GM12891 (cell line): ENCODE data around the gene BANK1.

Experiments used
- DNase-seq: peaks from one replicate; pipeline ENCODE4 v3.0.0; 2011; ENCODE audit warnings: low spot score; ENCODE audit not compliant: insufficient read length
- FAIRE-seq: peaks from 2 replicates; lab custom pipeline; 2011; peaks lifted over from hg19 to GRCh38; lab: Jason Lieb, UNC
- PAX5 ChIP-seq: IDR thresholded peaks from 2 replicates; pipeline ENCODE4 v1.6.1; 2011; ENCODE audit warnings: low read length, moderate library complexity, mild to moderate bottlenecking; ENCODE audit not compliant: insufficient read depth, severe bottlenecking
- POLR2A ChIP-seq: IDR thresholded peaks from 2 replicates; pipeline ENCODE4 v1.6.1; 2011; ENCODE audit warnings: low read depth, low read length, control low read depth
- POLR2AphosphoS5 ChIP-seq: IDR thresholded peaks from 2 replicates; pipeline ENCODE4 v1.6.1; 2011; ENCODE audit warnings: low read depth, low read length, control low read depth
- POU2F2 ChIP-seq: IDR thresholded peaks from 2 replicates; pipeline ENCODE4 v1.6.1; 2011; ENCODE audit warnings: low read depth, mild to moderate bottlenecking, control low read depth, low read length, moderate library complexity
- SPI1 ChIP-seq: IDR thresholded peaks from 2 replicates; pipeline ENCODE4 v1.6.1; 2011; ENCODE audit warnings: low read depth, low read length, control low read depth
- TAF1 ChIP-seq: IDR thresholded peaks from 2 replicates; pipeline ENCODE4 v1.6.1; 2011; ENCODE audit warnings: low read depth, low read length, control low read depth

Gene BANK1

GRCh38 chr4:102036619-102037376, 246.3 kb downstream of the BANK1 start:
- TF ChIP-seq PAX5 (no peak), POU2F2 (no peak), SPI1 (no peak), POLR2A (no peak), POLR2AphosphoS5 (no peak), TAF1 (no peak)
- DNase-seq (no peak), FAIRE-seq (peak; percentile 13)

GRCh38 chr4:102037566-102037965, 247.0 kb downstream of the BANK1 start:
- TF ChIP-seq PAX5 (no peak), POLR2A (no peak), POU2F2 (no peak), SPI1 (no peak), POLR2AphosphoS5 (no peak), TAF1 (no peak)
- FAIRE-seq: peak; percentile 75
- DNase-seq: no peak

- no peak for FAIRE-seq
- TF ChIP-seq SPI1 (no peak), PAX5 (no peak), POU2F2 (no peak), POLR2AphosphoS5 (no peak), TAF1 (no peak), POLR2A (no peak)
Measured at GRCh38 chr4:102042871-102043802, 252.6 kb downstream of the BANK1 start.

GRCh38 chr4:102047616-102048015, 257.1 kb downstream of the BANK1 start:
- no peak for TF ChIP-seq TAF1
- FAIRE-seq (no peak), DNase-seq (no peak)

More at GRCh38 chr4:102042871-102043802, 252.6 kb downstream of the BANK1 start:
- no peak for DNase-seq

- TF ChIP-seq POU2F2: no peak
- TF ChIP-seq POLR2AphosphoS5: no peak
- TF ChIP-seq POLR2A: no peak
- TF ChIP-seq PAX5: no peak
- no peak for TF ChIP-seq SPI1
- no peak for TF ChIP-seq TAF1
- FAIRE-seq: no peak
- DNase-seq: no peak
Measured at GRCh38 chr4:102055805-102056204, 265.3 kb downstream of the BANK1 start.

GRCh38 chr4:102057122-102057521, 266.6 kb downstream of the BANK1 start:
- DNase-seq (no peak), FAIRE-seq (no peak)
- no peak for TF ChIP-seq POLR2AphosphoS5
- no peak for TF ChIP-seq PAX5
- no peak for TF ChIP-seq POU2F2
- no peak for TF ChIP-seq SPI1
- TF ChIP-seq POLR2A: no peak

- DNase-seq: no peak
- TF ChIP-seq POLR2A: no peak
- TF ChIP-seq POLR2AphosphoS5: no peak
- TF ChIP-seq PAX5: no peak
- no peak for TF ChIP-seq POU2F2
- no peak for TF ChIP-seq TAF1
- TF ChIP-seq SPI1: no peak
- FAIRE-seq: peak; percentile 33
Measured at GRCh38 chr4:102061133-102061532, 270.6 kb downstream of the BANK1 start.

GRCh38 chr4:102064747-102065442, 274.4 kb downstream of the BANK1 start:
- DNase-seq (no peak), FAIRE-seq (no peak)
- TF ChIP-seq PAX5 (no peak), POLR2AphosphoS5 (no peak), TAF1 (no peak), POU2F2 (no peak), POLR2A (no peak), SPI1 (no peak)

- DNase-seq (no peak), FAIRE-seq (no peak)
- TF ChIP-seq POLR2AphosphoS5 (no peak), TAF1 (no peak), PAX5 (no peak), POLR2A (no peak), POU2F2 (no peak), SPI1 (no peak)
Measured at GRCh38 chr4:102076622-102077021, 286.1 kb downstream of the BANK1 start.

GRCh38 chr4:102080184-102080583, 289.7 kb downstream of the BANK1 start:
- no peak for FAIRE-seq
- no peak for DNase-seq
- no peak for TF ChIP-seq POLR2A
- no peak for TF ChIP-seq PAX5
- no peak for TF ChIP-seq POU2F2
- TF ChIP-seq TAF1: no peak
- TF ChIP-seq SPI1: no peak
- no peak for TF ChIP-seq POLR2AphosphoS5
